Uterus (tissue), 4 donors: Measurements from ENCODE around the gene BAZ1A. TPM values are rescaled to one million over a fixed set of nuclear protein-coding genes. Genes with fewer than 3 reads are reported as not detected.

ENCODE experiments used
- DNase-seq, 2 donors: peaks; one replicate each; pipeline ENCODE4 v3.0.0-alpha.2; 2019 to 2020
- H3K27ac ChIP-seq, 2 donors: fragments of 200-600 bp; sonication (generic); 1 replicate in 1 of 2; 2 replicates in 1 of 2; pipeline ENCODE4 v1.5.1; 2016 to 2018
- H3K27me3 ChIP-seq, 2 donors: fragments of 200-600 bp; sonication (generic); one replicate each; pipeline ENCODE4 v1.5.1; 2018 to 2019; ENCODE audit warnings: control low read depth in 1 of 2
- H3K36me3 ChIP-seq, 2 donors: fragments of 200-600 bp; sonication (generic); one replicate each; pipeline ENCODE4 v1.5.1; 2019; ENCODE audit warnings: control low read depth in 1 of 2
- H3K4me1 ChIP-seq, 2 donors: fragments of 200-600 bp; sonication (generic); one replicate each; pipeline ENCODE4 v1.5.1; 2018 to 2019; ENCODE audit warnings: control low read depth in 1 of 2
- H3K4me3 ChIP-seq, 2 donors: fragments of 200-600 bp; sonication (generic); 1 replicate in 1 of 2; 2 replicates in 1 of 2; pipeline ENCODE4 v1.5.1; 2018 to 2019; ENCODE audit warnings: mild to moderate bottlenecking in 1 of 2
- H3K9me3 ChIP-seq, 2 donors: fragments of 200-600 bp; sonication (generic); one replicate each; pipeline ENCODE4 v1.5.1; 2019; ENCODE audit warnings: control low read depth in 1 of 2
- POLR2A ChIP-seq, 2 donors: fragments of 450-650 bp; IDR thresholded peaks; one replicate each; pipeline ENCODE4 v1.6.1; 2016; ENCODE audit warnings: antibody characterized with exemption in 2 of 2, mild to moderate bottlenecking in 1 of 2, moderate library complexity in 1 of 2
- intact Hi-C: fragments of 100-400 bp; cut with DNase I; formaldehyde crosslinking; loops from one replicate; pipeline ENCODE4 v1.15.1; 2023; ENCODE audit warnings: low total_unique reads
- total RNA-seq, 4 donors: library from RNA; depleted of rRNA in 3 of 4; stranded (reverse); fragments of >200 nt in 3 of 4; gene quantifications; one replicate each; pipeline versions ENCODE4 v1.1.0 to v1.2.4, GENCODE V29; 2014 to 2023
- TF ChIP-seq, protein P1 (sequence below), 4 experiments: fragments of 200-600 bp in 2 of 4; fragments of 450-650 bp in 2 of 4; sonication (generic) in 2 of 4; IDR thresholded peaks; one replicate each; pipeline ENCODE4 v1.5.1; 2016 to 2019; ENCODE audit warnings: antibody characterized with exemption in 4 of 4, mild to moderate bottlenecking in 2 of 4, moderate library complexity in 1 of 4
- donor health status: DM: yes; HTN: yes; CAD: no.

The BAZ1A gene
- total RNA-seq, 4 donors from 2014 or later = 11.8 to 42.0 (median 27.3) TPM

DNA sequence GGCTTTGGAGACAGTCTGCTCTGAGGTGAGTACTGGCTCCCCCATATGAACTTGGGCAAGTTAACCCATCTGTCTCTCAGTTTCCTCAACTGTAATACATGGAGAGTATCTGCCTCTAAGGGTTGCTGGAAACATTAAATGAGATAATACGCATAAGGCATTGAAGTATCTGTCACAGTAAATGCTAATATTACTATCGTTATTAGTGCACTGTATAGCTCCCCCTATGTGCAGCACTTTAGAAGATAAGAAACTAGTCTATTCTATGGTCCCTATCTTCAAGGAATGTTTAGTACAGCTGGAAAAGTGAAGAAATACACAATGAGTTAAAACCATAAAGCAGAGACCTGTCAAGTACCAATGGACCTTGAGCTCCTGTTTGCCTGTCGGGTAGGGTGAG, 109.1 kb downstream of the BAZ1A start:
- H3K36me3 ChIP-seq = no peaks in the 10 kb centered on the region
- H3K4me1 ChIP-seq = no peaks in the 10 kb centered on the region
- no peaks in the 10 kb centered on the region for H3K9me3 ChIP-seq
- DNase-seq = no peak
- H3K4me3 ChIP-seq = no peak overlapping the region
- intact Hi-C loops = no loop called here
- H3K27ac ChIP-seq = peak overlapping the region in 1 of 2 donors; percentile 28
- no peak for TF ChIP-seq POLR2A (IDR thresholded peaks at IDR 0.05)
- TF ChIP-seq, protein P1, sequence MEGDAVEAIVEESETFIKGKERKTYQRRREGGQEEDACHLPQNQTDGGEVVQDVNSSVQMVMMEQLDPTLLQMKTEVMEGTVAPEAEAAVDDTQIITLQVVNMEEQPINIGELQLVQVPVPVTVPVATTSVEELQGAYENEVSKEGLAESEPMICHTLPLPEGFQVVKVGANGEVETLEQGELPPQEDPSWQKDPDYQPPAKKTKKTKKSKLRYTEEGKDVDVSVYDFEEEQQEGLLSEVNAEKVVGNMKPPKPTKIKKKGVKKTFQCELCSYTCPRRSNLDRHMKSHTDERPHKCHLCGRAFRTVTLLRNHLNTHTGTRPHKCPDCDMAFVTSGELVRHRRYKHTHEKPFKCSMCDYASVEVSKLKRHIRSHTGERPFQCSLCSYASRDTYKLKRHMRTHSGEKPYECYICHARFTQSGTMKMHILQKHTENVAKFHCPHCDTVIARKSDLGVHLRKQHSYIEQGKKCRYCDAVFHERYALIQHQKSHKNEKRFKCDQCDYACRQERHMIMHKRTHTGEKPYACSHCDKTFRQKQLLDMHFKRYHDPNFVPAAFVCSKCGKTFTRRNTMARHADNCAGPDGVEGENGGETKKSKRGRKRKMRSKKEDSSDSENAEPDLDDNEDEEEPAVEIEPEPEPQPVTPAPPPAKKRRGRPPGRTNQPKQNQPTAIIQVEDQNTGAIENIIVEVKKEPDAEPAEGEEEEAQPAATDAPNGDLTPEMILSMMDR (IDR thresholded peaks at IDR 0.05) = no peak
- H3K27me3 ChIP-seq = no peaks in the 10 kb centered on the region

DNA sequence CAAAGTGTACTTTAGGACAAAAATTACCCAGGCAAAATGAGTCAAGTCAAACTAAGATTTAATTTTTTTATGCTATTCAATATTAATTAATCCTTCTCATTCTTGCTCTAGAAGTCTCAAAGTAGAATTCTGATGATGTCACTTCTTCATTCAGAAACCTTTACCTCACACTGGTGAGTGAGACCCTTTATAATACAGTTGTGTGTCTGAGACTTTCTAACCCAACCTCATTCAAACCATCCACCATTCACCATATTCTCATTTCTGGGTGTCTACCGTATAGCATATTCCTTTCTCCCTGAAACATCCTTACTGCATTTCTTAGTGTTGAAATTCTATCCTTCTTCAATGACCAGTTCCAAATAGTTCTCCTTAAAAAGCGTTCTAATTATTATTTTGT, 119.9 kb downstream of the BAZ1A start:
- no peak overlapping the region for H3K4me3 ChIP-seq
- no peaks in the 10 kb centered on the region for H3K4me1 ChIP-seq
- H3K9me3 ChIP-seq = no peaks in the 10 kb centered on the region
- TF ChIP-seq, protein P1 (IDR thresholded peaks at IDR 0.05) = no peak
- TF ChIP-seq POLR2A (IDR thresholded peaks at IDR 0.05) = no peak
- DNase-seq = no peak
- H3K36me3 ChIP-seq = no peaks in the 10 kb centered on the region
- no peak overlapping the region for H3K27ac ChIP-seq
- intact Hi-C loops = no loop called here
- H3K27me3 ChIP-seq = no peaks in the 10 kb centered on the region

DNA sequence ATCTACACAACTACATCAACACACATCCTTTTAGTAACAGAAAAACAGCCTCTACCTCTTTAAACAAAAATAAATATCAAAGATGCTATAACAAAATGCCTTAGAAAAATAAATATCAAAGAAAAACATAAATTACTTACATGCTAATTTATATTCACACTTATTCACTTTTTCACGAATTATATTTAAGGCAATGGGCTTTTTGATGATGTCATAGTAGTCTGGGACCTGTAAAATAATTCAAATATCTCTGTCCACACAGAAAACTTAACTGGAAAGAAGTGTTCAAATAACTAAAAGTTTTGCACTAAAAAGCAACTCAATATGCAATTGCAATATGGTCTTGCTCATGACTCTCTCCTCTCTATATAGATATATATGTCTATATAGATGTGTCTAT, 120.5 kb downstream of the BAZ1A start:
- Histone ChIP-seq H3K4me1 (no peaks in the 10 kb centered on the region), H3K27me3 (no peaks in the 10 kb centered on the region), H3K9me3 (no peaks in the 10 kb centered on the region), H3K36me3 (no peaks in the 10 kb centered on the region), H3K4me3 (no peak overlapping the region), H3K27ac (no peak overlapping the region)
- intact Hi-C loops = no loop called here
- no peak for TF ChIP-seq POLR2A (IDR thresholded peaks at IDR 0.05)
- TF ChIP-seq, protein P1 (IDR thresholded peaks at IDR 0.05) = no peak
- DNase-seq = no peak

DNA sequence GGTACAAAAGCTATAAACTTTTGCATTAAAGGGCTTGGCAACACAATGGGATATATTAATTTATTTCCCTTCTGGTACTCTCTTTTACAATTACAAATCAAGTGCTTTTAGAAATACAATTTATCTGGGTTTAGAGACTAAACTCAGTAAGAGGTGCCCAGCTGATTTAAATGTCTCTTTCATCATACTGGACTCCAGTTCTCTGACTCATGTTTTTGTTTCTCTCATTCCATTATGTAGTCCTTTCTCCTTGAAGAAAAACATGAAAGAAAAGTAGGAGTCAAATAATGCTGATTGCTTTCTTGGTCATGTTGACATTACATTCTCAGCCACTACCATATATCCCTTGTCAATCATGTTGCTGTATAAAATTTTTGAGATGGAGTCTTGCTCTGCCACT, 124.5 kb downstream of the BAZ1A start:
- no peaks in the 10 kb centered on the region for H3K27me3 ChIP-seq
- intact Hi-C loops = no loop called here
- no peaks in the 10 kb centered on the region for H3K9me3 ChIP-seq

DNA sequence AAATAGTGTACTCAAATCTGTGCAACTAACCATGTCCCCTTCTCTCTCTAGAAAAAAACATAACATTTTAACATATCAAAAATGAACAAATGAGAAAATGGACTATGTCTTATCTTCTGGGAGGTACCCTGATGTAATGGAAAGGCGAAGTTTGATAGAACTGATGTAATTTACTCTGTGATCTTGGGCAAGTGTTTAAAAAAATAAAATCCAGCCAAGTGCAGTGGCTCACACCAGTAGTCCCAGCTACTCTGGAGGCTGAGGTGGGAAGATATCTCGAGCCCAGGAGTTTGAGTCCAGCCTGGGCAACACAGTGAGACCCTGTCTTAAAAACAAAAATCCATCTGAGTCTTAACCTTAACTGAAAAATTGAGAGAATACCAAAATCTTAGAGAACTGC, 124.9 kb downstream of the BAZ1A start:
- no peaks in the 10 kb centered on the region for H3K4me1 ChIP-seq
- peak overlapping the region; percentile 41 to 49 for H3K27ac ChIP-seq
- no peaks in the 10 kb centered on the region for H3K36me3 ChIP-seq
- no peaks in the 10 kb centered on the region for H3K9me3 ChIP-seq
- intact Hi-C loops = no loop called here
- no peaks in the 10 kb centered on the region for H3K27me3 ChIP-seq
- no peak overlapping the region for H3K4me3 ChIP-seq
- TF ChIP-seq POLR2A (IDR thresholded peaks at IDR 0.05) = no peak
- TF ChIP-seq, protein P1 (IDR thresholded peaks at IDR 0.05) = no peak
- DNase-seq = no peak

More for the DNA sequence above, 124.5 kb downstream of the BAZ1A start:
- no peak for TF ChIP-seq POLR2A (IDR thresholded peaks at IDR 0.05)
- Histone ChIP-seq H3K36me3 (no peaks in the 10 kb centered on the region), H3K4me1 (no peaks in the 10 kb centered on the region), H3K4me3 (no peak overlapping the region), H3K27ac (peak overlapping the region; percentile 41 to 49)
- DNase-seq = no peak

DNA sequence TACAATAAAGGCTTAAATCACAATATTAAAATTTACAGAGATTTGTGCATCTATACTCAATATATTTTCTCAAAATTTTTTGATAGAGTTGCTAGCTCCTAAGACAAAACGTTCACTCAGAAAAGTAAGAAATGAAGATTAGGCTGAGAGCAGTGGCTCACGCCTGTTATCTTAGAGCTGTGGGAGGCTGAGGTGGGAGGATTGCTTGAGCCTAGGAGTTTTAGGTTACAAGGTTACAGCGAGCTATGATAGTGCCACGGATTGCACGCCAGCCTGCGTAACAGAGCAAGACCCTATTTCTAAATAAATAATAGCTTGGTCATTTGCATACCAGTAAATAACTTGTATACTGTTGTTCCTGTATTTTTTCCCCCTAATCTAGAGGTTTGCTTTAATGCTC, 125.8 kb downstream of the BAZ1A start:
- no peak for TF ChIP-seq POLR2A (IDR thresholded peaks at IDR 0.05)
- TF ChIP-seq, protein P1 (IDR thresholded peaks at IDR 0.05) = no peak

More for the DNA sequence above, 125.8 kb downstream of the BAZ1A start:
- no peaks in the 10 kb centered on the region for H3K4me1 ChIP-seq
- intact Hi-C loops = no loop called here
- no peak overlapping the region for H3K27ac ChIP-seq
- H3K4me3 ChIP-seq = no peak overlapping the region
- H3K36me3 ChIP-seq = no peaks in the 10 kb centered on the region
- no peaks in the 10 kb centered on the region for H3K9me3 ChIP-seq
- H3K27me3 ChIP-seq = no peaks in the 10 kb centered on the region
- no peak for DNase-seq
